Keratinocyte (primary cell): Measurements from ENCODE around the gene CDX1. TPM values are rescaled to one million over a fixed set of nuclear protein-coding genes. Genes with fewer than 3 reads are reported as not detected.

Experiments
- DNase-seq: peaks from one replicate; pipeline ENCODE4 v3.0.0-alpha.2; 2011; ENCODE audit warnings: low read depth, missing footprints, low spot score
- FAIRE-seq: peaks from 2 replicates; lab custom pipeline; 2011; peaks lifted over from hg19 to GRCh38; lab: Jason Lieb, UNC
- H2AFZ ChIP-seq: 2 replicates; pipeline ENCODE4 v1.6.0; 2012; ENCODE audit warnings: low read length, control low read depth, inconsistent platforms; ENCODE audit not compliant: control insufficient read depth
- H3K27ac ChIP-seq: 2 replicates; pipeline ENCODE4 v1.5.1; 2011; ENCODE audit warnings: low read length; ENCODE audit not compliant: control insufficient read depth, insufficient read depth
- H3K27me3 ChIP-seq: 3 replicates; pipeline ENCODE4 v1.6.0; 2011; ENCODE audit warnings: low read length; ENCODE audit not compliant: control insufficient read depth, insufficient read depth; ENCODE audit errors: extremely low read depth
- H3K36me3 ChIP-seq, 2 experiments: 2 replicates in 1 of 2; 3 replicates in 1 of 2; pipeline ENCODE4 v1.5.1; 2011; ENCODE audit warnings: low read length in 2 of 2, mild to moderate bottlenecking in 1 of 2; ENCODE audit not compliant: control insufficient read depth in 2 of 2, insufficient read depth in 2 of 2; ENCODE audit errors: extremely low read depth in 1 of 2
- H3K4me1 ChIP-seq: 3 replicates; pipeline ENCODE4 v1.5.1; 2011; ENCODE audit warnings: low read length; ENCODE audit not compliant: control insufficient read depth, insufficient read depth; ENCODE audit errors: extremely low read depth
- H3K4me2 ChIP-seq: 3 replicates; pipeline ENCODE4 v1.6.0; 2011; ENCODE audit warnings: low read depth, low read length; ENCODE audit not compliant: control insufficient read depth, insufficient read depth; ENCODE audit errors: extremely low read depth
- H3K4me3 ChIP-seq, 3 experiments: fragments of 200-600 bp in 1 of 3; sonication (generic) in 1 of 3; 2 replicates in 2 of 3; 3 replicates in 1 of 3; pipeline ENCODE4 v1.5.1; 2011 to 2016; ENCODE audit warnings: low read length in 3 of 3, mild to moderate bottlenecking in 3 of 3, control low read depth in 2 of 3, inconsistent platforms in 1 of 3, low read depth in 1 of 3, mixed read lengths in 1 of 3, mixed run types in 1 of 3, moderate library complexity in 1 of 3; ENCODE audit not compliant: control insufficient read depth in 2 of 3, insufficient read depth in 2 of 3; ENCODE audit errors: extremely low read depth in 1 of 3
- H3K79me2 ChIP-seq: 2 replicates; pipeline ENCODE4 v1.6.0; 2012; ENCODE audit warnings: low read length; ENCODE audit not compliant: control insufficient read depth, insufficient read depth
- H3K9ac ChIP-seq: 3 replicates; pipeline ENCODE4 v1.6.0; 2011; ENCODE audit warnings: low read length; ENCODE audit not compliant: control insufficient read depth, insufficient read depth; ENCODE audit errors: extremely low read depth
- H3K9me1 ChIP-seq: 3 replicates; pipeline ENCODE4 v1.6.0; 2011; ENCODE audit warnings: low read length; ENCODE audit not compliant: control insufficient read depth, insufficient read depth; ENCODE audit errors: extremely low read depth
- H3K9me3 ChIP-seq: 2 replicates; pipeline ENCODE4 v1.5.1; 2012; ENCODE audit warnings: low read depth, low read length; ENCODE audit not compliant: control insufficient read depth
- H4K20me1 ChIP-seq: 3 replicates; pipeline ENCODE4 v1.6.0; 2011; ENCODE audit warnings: low read length; ENCODE audit not compliant: control insufficient read depth, insufficient read depth; ENCODE audit errors: extremely low read depth
- CTCF ChIP-seq, 3 experiments: IDR thresholded peaks in 1 of 3; conservative IDR thresholded peaks in 1 of 3; optimal IDR thresholded peaks in 1 of 3; 2 replicates in 2 of 3; 3 replicates in 1 of 3; pipeline versions ENCODE3 to v1.5.1; 2011; ENCODE audit warnings: low read length in 3 of 3, mild to moderate bottlenecking in 3 of 3, moderate library complexity in 2 of 3, control low read depth in 1 of 3, inconsistent platforms in 1 of 3; ENCODE audit not compliant: insufficient read depth in 2 of 3; ENCODE audit errors: extremely low read depth in 1 of 3
- EZH2 ChIP-seq: IDR thresholded peaks from one replicate; pipeline ENCODE4 v1.6.1; 2012; ENCODE audit warnings: inconsistent platforms, mild to moderate bottlenecking, low read length, moderate library complexity
- dilution Hi-C: fragments of 300-500 bp; cut with MboI; formaldehyde crosslinking; loops from one replicate; pipeline ENCODE4 v1.7.0; 2020; ENCODE audit warnings: low sequenced_read_pairs; ENCODE audit not compliant: extremely low pct_ligation_motif_present
- polyA plus RNA-seq, 5 experiments: library from polyadenylated mRNA; depleted of rRNA in 3 of 5; stranded (reverse) in 3 of 5; stranded (forward) in 1 of 5; unstranded in 1 of 5; fragments of >200 nt; gene quantifications; 1 replicate in 1 of 5; 2 replicates in 3 of 5; 3 replicates in 1 of 5; pipeline versions ENCODE4 v1.2.1 to v1.2.3, GENCODE V29; 2011 to 2012; ENCODE audit warnings: missing spikeins in 2 of 5, low read depth in 1 of 5, low replicate concordance in 1 of 5

The CDX1 gene
- polyA plus RNA-seq, 1 donor (not counting 4 experiments of a cell fraction or from before 2014, with no cell fraction given), result not detected

- dilution Hi-C loops, result no loop called here
- Histone ChIP-seq H3K4me3 (no peak overlapping the region), H2AFZ (no peak overlapping the region), H3K27ac (no peak overlapping the region), H3K27me3 (no peaks in the 10 kb centered on the region), H3K9ac (no peak overlapping the region), H3K4me1 (peaks cover 12% of the 10 kb centered on the region), H3K79me2 (no peaks in the 10 kb centered on the region), H3K9me3 (no peaks in the 10 kb centered on the region), H4K20me1 (no peaks in the 10 kb centered on the region), H3K9me1 (no peaks in the 10 kb centered on the region), H3K36me3 (no peaks in the 10 kb centered on the region), H3K4me2 (no peak overlapping the region)
- TF ChIP-seq EZH2 (no peak), CTCF (optimal IDR thresholded peaks at IDR 0.05 in 1 of 3, IDR thresholded peaks at IDR 0.05 in 1 of 3, conservative IDR thresholded peaks at IDR 0.05 in 1 of 3; ENCODE audit: extremely low read depth in 1 of 3, insufficient read depth in 2 of 3, low read length in 3 of 3) (no peak)
- DNase-seq (no peak), FAIRE-seq (no peak)
These were observed 22.3 kb upstream of the CDX1 start for GRCh38 chr5:150144246-150144801.

GRCh38 chr5:150144879-150145278 is 21.7 kb upstream of the CDX1 start:
- no peaks in the 10 kb centered on the region for H3K27me3 ChIP-seq
- no peak overlapping the region for H3K4me2 ChIP-seq
- peaks cover 12% of the 10 kb centered on the region for H3K4me1 ChIP-seq
- no peaks in the 10 kb centered on the region for H3K9me1 ChIP-seq
- no peaks in the 10 kb centered on the region for H3K36me3 ChIP-seq
- dilution Hi-C loops, result no loop called here
- H4K20me1 ChIP-seq, result no peaks in the 10 kb centered on the region
- H3K27ac ChIP-seq, result no peak overlapping the region
- no peaks in the 10 kb centered on the region for H3K9me3 ChIP-seq
- no peak for FAIRE-seq
- no peak overlapping the region for H3K4me3 ChIP-seq
- H2AFZ ChIP-seq, result no peak overlapping the region
- no peak overlapping the region for H3K9ac ChIP-seq
- H3K79me2 ChIP-seq, result no peaks in the 10 kb centered on the region
- TF ChIP-seq CTCF (optimal IDR thresholded peaks at IDR 0.05 in 1 of 3, IDR thresholded peaks at IDR 0.05 in 1 of 3, conservative IDR thresholded peaks at IDR 0.05 in 1 of 3; ENCODE audit: extremely low read depth in 1 of 3, insufficient read depth in 2 of 3, low read length in 3 of 3), result no peak
- DNase-seq, result no peak
